ENCODE data around the gene CNIH3.
"Not testable (repeated sequence)": the region's sequence is repeated elsewhere in the genome, so short reads cannot be mapped to it uniquely, and the experiment has no call there.

CNIH3 gene

DNA sequence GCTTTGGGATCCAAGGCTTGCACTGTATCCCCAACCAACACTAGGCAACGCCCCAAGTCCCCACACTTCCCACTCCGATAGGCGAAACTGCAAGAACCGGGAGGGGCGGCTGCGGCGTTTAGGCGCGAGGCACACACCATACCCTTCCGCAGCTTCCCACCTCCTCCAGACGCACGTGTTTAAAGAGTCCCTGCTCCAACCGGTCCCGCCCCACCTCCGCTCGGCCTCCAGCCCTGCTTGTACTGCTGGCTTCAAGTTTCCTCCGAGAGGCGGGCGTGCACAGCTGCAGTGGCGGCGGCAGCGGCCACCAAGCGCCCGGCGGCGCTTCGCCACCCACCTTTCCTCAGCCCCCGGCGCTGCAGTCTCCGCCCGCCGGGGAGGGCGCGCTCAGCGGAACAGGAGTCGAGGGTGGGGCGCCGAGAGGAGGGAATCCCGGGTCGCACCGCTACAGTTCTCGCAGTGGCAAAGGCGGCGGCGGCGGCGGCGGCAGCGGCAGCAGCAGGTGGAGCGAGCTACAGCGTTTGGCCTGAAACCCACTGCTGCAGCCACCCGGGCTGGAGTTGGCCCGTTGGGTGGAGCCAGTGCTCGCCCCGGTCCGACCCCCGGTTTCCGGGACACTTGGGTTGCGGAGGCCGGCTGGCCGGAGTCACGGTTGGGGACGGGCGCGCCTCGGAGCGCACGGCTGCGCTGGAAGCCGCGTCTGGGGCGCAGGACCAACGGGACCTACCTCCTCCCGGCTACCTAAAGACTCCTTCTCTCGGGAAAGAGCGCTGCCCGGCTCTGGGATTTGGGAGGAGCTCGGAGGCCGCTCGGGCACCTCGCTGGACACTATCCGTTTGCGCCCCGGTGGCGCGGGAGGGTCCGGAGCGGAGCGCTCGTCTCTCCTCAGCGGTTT, at the start of gene CNIH3:
Gene CNIH3 (plus strand): TSS at position 457 of the 895 bp plus-strand sequence. CDS start 858 bp downstream, outside the sequence.
- peak; percentile 87 for DNase-seq (ENCODE audit: low read depth)
- H3K4me3 ChIP-seq (ENCODE audit: low read depth, low read length) = peak within 1 kb of the TSS; percentile 67
- TF ChIP-seq POLR2A (IDR thresholded peaks at IDR 0.05; ENCODE audit: extremely low read depth, insufficient read length) = no peak
- TF ChIP-seq, protein P1, sequence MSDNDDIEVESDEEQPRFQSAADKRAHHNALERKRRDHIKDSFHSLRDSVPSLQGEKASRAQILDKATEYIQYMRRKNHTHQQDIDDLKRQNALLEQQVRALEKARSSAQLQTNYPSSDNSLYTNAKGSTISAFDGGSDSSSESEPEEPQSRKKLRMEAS (IDR thresholded peaks at IDR 0.05; ENCODE audit: low read depth, low read length) = peak; percentile 91
- TF ChIP-seq, protein P2, sequence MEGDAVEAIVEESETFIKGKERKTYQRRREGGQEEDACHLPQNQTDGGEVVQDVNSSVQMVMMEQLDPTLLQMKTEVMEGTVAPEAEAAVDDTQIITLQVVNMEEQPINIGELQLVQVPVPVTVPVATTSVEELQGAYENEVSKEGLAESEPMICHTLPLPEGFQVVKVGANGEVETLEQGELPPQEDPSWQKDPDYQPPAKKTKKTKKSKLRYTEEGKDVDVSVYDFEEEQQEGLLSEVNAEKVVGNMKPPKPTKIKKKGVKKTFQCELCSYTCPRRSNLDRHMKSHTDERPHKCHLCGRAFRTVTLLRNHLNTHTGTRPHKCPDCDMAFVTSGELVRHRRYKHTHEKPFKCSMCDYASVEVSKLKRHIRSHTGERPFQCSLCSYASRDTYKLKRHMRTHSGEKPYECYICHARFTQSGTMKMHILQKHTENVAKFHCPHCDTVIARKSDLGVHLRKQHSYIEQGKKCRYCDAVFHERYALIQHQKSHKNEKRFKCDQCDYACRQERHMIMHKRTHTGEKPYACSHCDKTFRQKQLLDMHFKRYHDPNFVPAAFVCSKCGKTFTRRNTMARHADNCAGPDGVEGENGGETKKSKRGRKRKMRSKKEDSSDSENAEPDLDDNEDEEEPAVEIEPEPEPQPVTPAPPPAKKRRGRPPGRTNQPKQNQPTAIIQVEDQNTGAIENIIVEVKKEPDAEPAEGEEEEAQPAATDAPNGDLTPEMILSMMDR (IDR thresholded peaks at IDR 0.05; ENCODE audit: low read depth, low read length) = no peak
- peak; percentile 86 for TF ChIP-seq MYC (IDR thresholded peaks at IDR 0.05; ENCODE audit: low read depth, low read length)

DNA sequence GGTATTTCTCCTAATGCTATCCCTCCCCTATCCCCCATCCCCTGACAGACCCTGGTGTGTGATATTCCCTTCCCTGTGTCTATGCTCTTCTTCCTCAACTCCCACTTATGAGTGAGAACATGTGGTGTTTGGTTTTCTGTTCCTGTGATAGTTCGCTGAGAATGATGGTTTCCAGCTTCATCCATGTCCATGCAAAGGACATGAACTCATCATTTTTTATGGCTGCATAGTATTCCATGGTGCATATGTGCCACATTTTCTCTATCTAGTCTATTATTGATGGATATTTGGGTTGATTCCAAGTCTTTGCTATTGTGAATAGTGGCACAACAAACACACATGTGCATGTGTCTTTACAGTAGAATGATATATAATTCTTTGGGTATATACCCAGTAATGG, 49.6 kb upstream of the CNIH3 start:
- H3K4me3 ChIP-seq (ENCODE audit: low read depth, low read length) = peak overlapping the region; percentile 43
- DNase-seq (ENCODE audit: low read depth) = not testable (repeated sequence)

DNA sequence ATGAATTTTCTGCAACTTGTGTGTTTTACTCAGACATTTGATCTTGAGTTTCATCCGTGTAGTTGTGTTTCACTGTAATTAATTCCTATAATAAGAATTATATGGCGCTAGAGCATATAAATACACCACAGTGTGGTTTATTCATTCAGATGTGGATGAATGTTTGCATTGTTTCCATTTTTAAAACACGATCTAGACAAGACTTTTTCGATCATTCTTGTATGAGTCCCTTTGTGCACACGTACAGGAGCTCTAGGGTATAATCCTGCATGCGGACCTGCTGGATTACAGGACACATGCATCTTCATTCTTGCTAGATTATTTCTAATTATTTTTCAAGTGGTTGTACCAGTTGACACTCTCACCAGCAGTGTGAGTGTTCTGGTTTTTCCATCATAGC, 46.8 kb upstream of the CNIH3 start:
- TF ChIP-seq, protein P2 (IDR thresholded peaks at IDR 0.05; ENCODE audit: low read depth, low read length) = no peak
- no peak for TF ChIP-seq MYC (IDR thresholded peaks at IDR 0.05; ENCODE audit: low read depth, low read length)
- no peak for TF ChIP-seq POLR2A (IDR thresholded peaks at IDR 0.05; ENCODE audit: extremely low read depth, insufficient read length)
- TF ChIP-seq, protein P1 (IDR thresholded peaks at IDR 0.05; ENCODE audit: low read depth, low read length) = no peak
- DNase-seq (ENCODE audit: low read depth) = no peak
- no peak overlapping the region for H3K4me3 ChIP-seq (ENCODE audit: low read depth, low read length)

DNA sequence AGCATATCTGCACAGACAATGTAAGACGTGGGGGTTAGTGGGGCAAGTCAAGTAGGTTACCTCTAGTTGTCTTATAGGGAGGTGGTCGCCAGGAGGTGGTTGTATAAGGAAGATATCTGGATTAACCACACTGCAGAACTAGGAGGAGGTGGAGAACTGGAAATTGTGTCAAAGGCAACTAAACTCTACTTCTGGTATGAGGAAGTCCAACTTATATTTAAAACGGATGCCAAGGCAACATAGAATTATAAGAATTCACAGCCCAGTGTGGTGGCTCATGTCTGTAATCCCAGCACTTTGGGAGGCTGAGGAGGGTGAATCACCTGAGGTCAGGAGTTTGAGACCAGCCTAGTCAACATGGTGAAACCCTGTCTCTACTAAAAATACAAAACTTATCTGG, 44.1 kb upstream of the CNIH3 start:
- not testable (repeated sequence) for H3K4me3 ChIP-seq (ENCODE audit: low read depth, low read length); DNase-seq (ENCODE audit: low read depth)

- no peak for DNase-seq (ENCODE audit: low read depth)
- TF ChIP-seq, protein P1 (IDR thresholded peaks at IDR 0.05; ENCODE audit: low read depth, low read length) = no peak
- TF ChIP-seq POLR2A (IDR thresholded peaks at IDR 0.05; ENCODE audit: extremely low read depth, insufficient read length) = no peak
- TF ChIP-seq, protein P2 (IDR thresholded peaks at IDR 0.05; ENCODE audit: low read depth, low read length) = no peak
- no peak for TF ChIP-seq MYC (IDR thresholded peaks at IDR 0.05; ENCODE audit: low read depth, low read length)
- no peak overlapping the region for H3K4me3 ChIP-seq (ENCODE audit: low read depth, low read length)
These were observed 36.6 kb upstream of the CNIH3 start for GRCh38 chr1:224579526-224579925.

DNA sequence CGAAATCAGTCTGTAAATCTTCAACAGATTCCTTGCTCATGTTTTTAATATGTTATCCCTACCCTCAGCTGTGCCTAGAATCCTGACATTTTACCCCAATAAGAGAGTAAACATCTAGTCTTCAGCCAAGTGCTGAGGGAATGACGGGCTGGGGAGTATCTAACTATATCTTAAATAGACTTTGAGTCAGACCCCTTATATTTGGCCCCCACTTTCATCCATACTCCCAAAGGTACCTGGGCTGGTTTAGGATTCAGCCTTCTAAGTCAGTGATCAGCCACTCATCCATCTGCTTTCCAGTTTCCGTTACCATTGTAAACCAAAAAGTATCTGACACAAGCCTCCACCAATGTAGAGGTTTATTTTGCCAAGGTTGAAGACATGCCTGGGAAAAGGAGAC, 36.1 kb upstream of the CNIH3 start:
- no peak for DNase-seq (ENCODE audit: low read depth)
- TF ChIP-seq MYC (IDR thresholded peaks at IDR 0.05; ENCODE audit: low read depth, low read length) (no peak), POLR2A (IDR thresholded peaks at IDR 0.05; ENCODE audit: extremely low read depth, insufficient read length) (no peak)
- TF ChIP-seq, protein P2 (IDR thresholded peaks at IDR 0.05; ENCODE audit: low read depth, low read length) = no peak
- TF ChIP-seq, protein P1 (IDR thresholded peaks at IDR 0.05; ENCODE audit: low read depth, low read length) = no peak
- H3K4me3 ChIP-seq (ENCODE audit: low read depth, low read length) = no peak overlapping the region

GRCh38 chr1:224582041-224582440, 34.1 kb upstream of the CNIH3 start:
- no peak overlapping the region for H3K4me3 ChIP-seq (ENCODE audit: low read depth, low read length)
- DNase-seq (ENCODE audit: low read depth) = no peak
- TF ChIP-seq MYC (IDR thresholded peaks at IDR 0.05; ENCODE audit: low read depth, low read length) (no peak), POLR2A (IDR thresholded peaks at IDR 0.05; ENCODE audit: extremely low read depth, insufficient read length) (no peak)
- TF ChIP-seq, protein P1 (IDR thresholded peaks at IDR 0.05; ENCODE audit: low read depth, low read length) = no peak
- TF ChIP-seq, protein P2 (IDR thresholded peaks at IDR 0.05; ENCODE audit: low read depth, low read length) = no peak
